ENCODE measurements around the gene RBFOX2.
"Not testable (repeated sequence)": the region's sequence is repeated elsewhere in the genome, so short reads cannot be mapped to it uniquely, and the experiment has no call there.

RBFOX2 gene

GRCh38 chr22:36073476-36073875 lies 44.9 kb upstream of the RBFOX2 start:
- no peaks in the 10 kb centered on the region for H3K4me1 ChIP-seq
- H3K9me3 ChIP-seq (ENCODE audit: control insufficient read depth, low read length): no peaks in the 10 kb centered on the region
- H3K9ac ChIP-seq: no peak overlapping the region
- no peaks in the 10 kb centered on the region for H3K27me3 ChIP-seq (ENCODE audit: control insufficient read depth, insufficient read depth, low read length)
- no peaks in the 10 kb centered on the region for H3K79me2 ChIP-seq
- no peak overlapping the region for H3K27ac ChIP-seq
- no peak overlapping the region for H3K4me3 ChIP-seq (ENCODE audit: low read depth, low read length)
- H3K4me2 ChIP-seq (ENCODE audit: low read length): no peak overlapping the region
- H2AFZ ChIP-seq: no peak overlapping the region
- H3K36me3 ChIP-seq (ENCODE audit: control insufficient read depth, insufficient read depth, low read length): no peaks in the 10 kb centered on the region
- TF ChIP-seq, protein P1, sequence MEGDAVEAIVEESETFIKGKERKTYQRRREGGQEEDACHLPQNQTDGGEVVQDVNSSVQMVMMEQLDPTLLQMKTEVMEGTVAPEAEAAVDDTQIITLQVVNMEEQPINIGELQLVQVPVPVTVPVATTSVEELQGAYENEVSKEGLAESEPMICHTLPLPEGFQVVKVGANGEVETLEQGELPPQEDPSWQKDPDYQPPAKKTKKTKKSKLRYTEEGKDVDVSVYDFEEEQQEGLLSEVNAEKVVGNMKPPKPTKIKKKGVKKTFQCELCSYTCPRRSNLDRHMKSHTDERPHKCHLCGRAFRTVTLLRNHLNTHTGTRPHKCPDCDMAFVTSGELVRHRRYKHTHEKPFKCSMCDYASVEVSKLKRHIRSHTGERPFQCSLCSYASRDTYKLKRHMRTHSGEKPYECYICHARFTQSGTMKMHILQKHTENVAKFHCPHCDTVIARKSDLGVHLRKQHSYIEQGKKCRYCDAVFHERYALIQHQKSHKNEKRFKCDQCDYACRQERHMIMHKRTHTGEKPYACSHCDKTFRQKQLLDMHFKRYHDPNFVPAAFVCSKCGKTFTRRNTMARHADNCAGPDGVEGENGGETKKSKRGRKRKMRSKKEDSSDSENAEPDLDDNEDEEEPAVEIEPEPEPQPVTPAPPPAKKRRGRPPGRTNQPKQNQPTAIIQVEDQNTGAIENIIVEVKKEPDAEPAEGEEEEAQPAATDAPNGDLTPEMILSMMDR (IDR thresholded peaks at IDR 0.05): no peak

DNA sequence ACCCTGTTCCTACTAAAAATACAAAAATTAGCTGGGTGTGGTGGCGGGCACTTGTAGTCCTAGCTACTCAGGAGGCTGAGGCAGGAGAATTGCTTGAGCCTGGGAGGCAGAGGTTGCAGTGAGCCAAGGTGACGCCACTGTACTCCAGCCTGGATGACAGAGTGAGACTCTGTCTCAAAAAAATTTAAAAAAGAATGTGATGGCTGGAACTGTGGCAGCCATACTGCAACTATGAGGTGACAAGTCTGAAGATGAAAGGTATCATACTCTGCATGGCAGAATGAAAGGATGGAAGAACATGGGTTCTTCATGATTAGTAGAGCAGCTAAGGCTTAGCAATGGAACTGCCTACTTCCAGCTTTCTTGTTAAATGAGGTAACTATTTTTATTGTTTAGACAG lies 42.0 kb upstream of the RBFOX2 start:
- not testable (repeated sequence) for H3K9ac ChIP-seq; H3K79me2 ChIP-seq; H2AFZ ChIP-seq; H3K4me2 ChIP-seq (ENCODE audit: low read length); H3K27ac ChIP-seq; H3K4me3 ChIP-seq (ENCODE audit: low read depth, low read length); H3K9me3 ChIP-seq (ENCODE audit: control insufficient read depth, low read length); H3K4me1 ChIP-seq; H3K36me3 ChIP-seq (ENCODE audit: control insufficient read depth, insufficient read depth, low read length); H3K27me3 ChIP-seq (ENCODE audit: control insufficient read depth, insufficient read depth, low read length)

DNA sequence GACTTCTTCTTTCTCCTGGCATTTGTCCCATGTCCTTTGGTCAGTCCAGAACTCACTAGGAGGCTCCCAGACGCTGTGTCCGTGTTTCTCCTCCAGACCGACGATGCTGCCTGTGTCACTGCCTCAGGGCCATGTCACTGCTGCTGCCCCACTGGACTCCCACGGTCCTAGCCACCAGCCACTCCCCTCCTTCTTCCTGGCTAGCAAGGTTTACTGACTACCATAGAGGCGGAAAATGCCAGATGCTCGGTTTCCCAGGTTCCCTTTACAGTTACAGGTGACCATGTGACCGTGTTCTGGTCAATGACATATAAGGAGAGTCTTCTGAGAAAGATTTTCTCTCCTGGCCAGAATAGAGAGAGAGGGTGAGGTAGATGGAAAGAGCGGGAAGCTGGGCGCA lies 40.7 kb upstream of the RBFOX2 start:
- Histone ChIP-seq H3K27me3 (ENCODE audit: control insufficient read depth, insufficient read depth, low read length) (no peaks in the 10 kb centered on the region), H3K36me3 (ENCODE audit: control insufficient read depth, insufficient read depth, low read length) (no peaks in the 10 kb centered on the region), H3K9ac (no peak overlapping the region), H3K4me3 (ENCODE audit: low read depth, low read length) (no peak overlapping the region), H3K9me3 (ENCODE audit: control insufficient read depth, low read length) (no peaks in the 10 kb centered on the region), H2AFZ (no peak overlapping the region), H3K27ac (no peak overlapping the region), H3K4me2 (ENCODE audit: low read length) (no peak overlapping the region), H3K4me1 (no peaks in the 10 kb centered on the region), H3K79me2 (no peaks in the 10 kb centered on the region)
- TF ChIP-seq, protein P1 (IDR thresholded peaks at IDR 0.05): no peak

DNA sequence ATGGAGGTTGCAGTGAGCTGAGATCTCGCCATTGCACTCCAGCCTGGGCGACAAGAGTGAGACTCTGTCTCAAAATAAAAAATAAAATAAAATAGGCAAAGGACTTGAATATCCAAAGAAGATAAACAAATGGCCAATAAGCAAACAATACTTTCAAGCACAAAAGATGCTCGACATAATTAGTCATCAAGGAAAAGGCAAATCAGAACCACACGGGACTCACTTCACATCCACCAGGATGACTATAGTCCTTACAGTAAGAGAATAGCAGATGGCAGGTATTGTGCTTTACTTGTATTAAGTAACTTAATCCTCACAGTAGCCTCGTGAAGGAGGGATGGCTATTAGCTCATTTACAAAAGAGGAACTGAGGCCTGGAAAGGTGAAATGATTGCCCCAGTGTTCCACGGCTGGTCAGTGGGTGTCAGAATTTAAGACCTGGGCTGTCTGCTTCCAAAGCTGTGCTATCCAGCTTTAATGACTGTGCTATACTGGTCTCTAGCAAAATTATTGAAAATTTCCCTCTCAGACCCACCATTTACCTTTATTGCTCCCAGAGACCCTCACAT lies 40.2 kb upstream of the RBFOX2 start:
- H3K36me3 ChIP-seq (ENCODE audit: control insufficient read depth, insufficient read depth, low read length): no peaks in the 10 kb centered on the region
- no peak overlapping the region for H3K4me3 ChIP-seq (ENCODE audit: low read depth, low read length)
- H2AFZ ChIP-seq: no peak overlapping the region
- no peaks in the 10 kb centered on the region for H3K79me2 ChIP-seq
- H3K9me3 ChIP-seq (ENCODE audit: control insufficient read depth, low read length): no peaks in the 10 kb centered on the region
- H3K4me1 ChIP-seq: no peaks in the 10 kb centered on the region
- no peak overlapping the region for H3K27ac ChIP-seq
- TF ChIP-seq, protein P1 (IDR thresholded peaks at IDR 0.05): no peak
- no peak overlapping the region for H3K9ac ChIP-seq
- no peak overlapping the region for H3K4me2 ChIP-seq (ENCODE audit: low read length)
- H3K27me3 ChIP-seq (ENCODE audit: control insufficient read depth, insufficient read depth, low read length): no peaks in the 10 kb centered on the region

GRCh38 chr22:36067235-36067558 lies 38.6 kb upstream of the RBFOX2 start:
- no peak overlapping the region for H3K4me3 ChIP-seq (ENCODE audit: low read depth, low read length)
- no peaks in the 10 kb centered on the region for H3K79me2 ChIP-seq
- H3K27me3 ChIP-seq (ENCODE audit: control insufficient read depth, insufficient read depth, low read length): no peaks in the 10 kb centered on the region
- no peaks in the 10 kb centered on the region for H3K9me3 ChIP-seq (ENCODE audit: control insufficient read depth, low read length)
- TF ChIP-seq, protein P1 (IDR thresholded peaks at IDR 0.05): no peak
- H3K4me1 ChIP-seq: no peaks in the 10 kb centered on the region
- no peak overlapping the region for H3K27ac ChIP-seq
- H3K4me2 ChIP-seq (ENCODE audit: low read length): no peak overlapping the region
- H3K9ac ChIP-seq: no peak overlapping the region
- no peak overlapping the region for H2AFZ ChIP-seq
- no peaks in the 10 kb centered on the region for H3K36me3 ChIP-seq (ENCODE audit: control insufficient read depth, insufficient read depth, low read length)
